CD14-positive monocyte (primary cell): ENCODE results near the gene EPHB6. TPM values are rescaled to one million over a fixed set of nuclear protein-coding genes. Genes with fewer than 3 reads are reported as not detected.

ENCODE experiments used
- DNase-seq, 3 donors: peaks; one replicate each; pipeline ENCODE4 v3.0.0-alpha.2; 2011 to 2022
- H2AFZ ChIP-seq: 2 replicates; pipeline ENCODE4 v1.6.0; 2012; ENCODE audit warnings: mild to moderate bottlenecking, low read depth, low read length, inconsistent platforms; ENCODE audit not compliant: insufficient read depth, poor library complexity, severe bottlenecking
- H3K27ac ChIP-seq, 2 donors: 1 replicate in 1 of 2; 2 replicates in 1 of 2; pipeline ENCODE4 v1.5.1; 2012 to 2013; ENCODE audit warnings: low read length in 2 of 2, control low read depth in 1 of 2, inconsistent platforms in 1 of 2, low read depth in 1 of 2, mild to moderate bottlenecking in 1 of 2
- H3K27me3 ChIP-seq, 2 donors: one replicate each; pipeline versions ENCODE4 v1.6.0 to v1.6.1; 2011 to 2013; ENCODE audit warnings: low read length in 2 of 2; ENCODE audit not compliant: control insufficient read depth in 2 of 2, insufficient read depth in 2 of 2
- H3K36me3 ChIP-seq, 2 donors: replicated peaks in 1 of 2; 1 replicate in 1 of 2; 2 replicates in 1 of 2; pipeline versions ENCODE4 v1.5.1 to v1.6.1; 2012 to 2013; ENCODE audit warnings: low read length in 2 of 2, control low read depth in 1 of 2, inconsistent platforms in 1 of 2, mild to moderate bottlenecking in 1 of 2; ENCODE audit not compliant: insufficient read depth in 2 of 2, control insufficient read depth in 1 of 2
- H3K4me1 ChIP-seq, 2 donors: 1 replicate in 1 of 2; 2 replicates in 1 of 2; pipeline versions ENCODE4 v1.5.1 to v1.6.1; 2012 to 2013; ENCODE audit warnings: low read length in 2 of 2, control low read depth in 1 of 2, inconsistent platforms in 1 of 2, mild to moderate bottlenecking in 1 of 2, moderate library complexity in 1 of 2; ENCODE audit not compliant: insufficient read depth in 2 of 2, control insufficient read depth in 1 of 2
- H3K4me2 ChIP-seq: replicated peaks from 2 replicates; pipeline ENCODE3; 2012; ENCODE audit warnings: low read length, moderate library complexity, mild to moderate bottlenecking; ENCODE audit not compliant: poor library complexity, severe bottlenecking; ENCODE audit errors: extremely low read depth
- H3K4me3 ChIP-seq, 3 experiments: fragments of 200-600 bp in 1 of 3; sonication (generic) in 1 of 3; replicated peaks in 1 of 3; 1 replicate in 2 of 3; 2 replicates in 1 of 3; pipeline ENCODE4 v1.5.1; 2011 to 2013; ENCODE audit warnings: low read length in 3 of 3, mild to moderate bottlenecking in 3 of 3, control low read depth in 2 of 3, low read depth in 2 of 3, inconsistent platforms in 1 of 3, moderate library complexity in 1 of 3
- H3K79me2 ChIP-seq: 2 replicates; pipeline ENCODE4 v1.6.0; 2012; ENCODE audit warnings: mild to moderate bottlenecking, control low read depth, inconsistent platforms, low read length, moderate library complexity; ENCODE audit not compliant: insufficient read depth
- H3K9ac ChIP-seq: 2 replicates; pipeline ENCODE4 v1.6.0; 2017; ENCODE audit warnings: low read length, mild to moderate bottlenecking; ENCODE audit not compliant: insufficient read depth, poor library complexity, severe bottlenecking
- H3K9me3 ChIP-seq, 2 donors: replicated peaks in 1 of 2; 1 replicate in 1 of 2; 2 replicates in 1 of 2; pipeline versions ENCODE4 v1.5.1 to v1.6.1; 2012 to 2013; ENCODE audit warnings: low read length in 2 of 2, control low read depth in 1 of 2; ENCODE audit not compliant: control insufficient read depth in 1 of 2, insufficient read depth in 1 of 2
- H4K20me1 ChIP-seq: 2 replicates; pipeline ENCODE4 v1.6.0; 2012; ENCODE audit warnings: mild to moderate bottlenecking, low read length, control low read depth, moderate library complexity; ENCODE audit not compliant: insufficient read depth
- H3K27ac Mint-ChIP-seq, 7 donors: one replicate each; pipeline ENCODE4 v1.8.0; 2020; ENCODE audit warnings: mild to moderate bottlenecking in 7 of 7, mixed read lengths in 7 of 7, moderate library complexity in 6 of 7, inconsistent platforms in 2 of 7
- H3K27me3 Mint-ChIP-seq, 3 donors: one replicate each; pipeline ENCODE4 v1.8.0; 2021 to 2022; ENCODE audit warnings: low read depth in 3 of 3, mild to moderate bottlenecking in 3 of 3, mixed read lengths in 3 of 3, moderate library complexity in 3 of 3, inconsistent platforms in 1 of 3
- H3K36me3 Mint-ChIP-seq, 2 donors: one replicate each; pipeline ENCODE4 v1.8.0; 2020; ENCODE audit warnings: mixed read lengths in 2 of 2, inconsistent platforms in 1 of 2, mild to moderate bottlenecking in 1 of 2
- H3K4me1 Mint-ChIP-seq: one replicate; pipeline ENCODE4 v1.8.0; 2020; ENCODE audit warnings: mild to moderate bottlenecking, mixed read lengths
- H3K4me3 Mint-ChIP-seq, 2 donors: one replicate each; pipeline ENCODE4 v1.8.0; 2020; ENCODE audit warnings: mild to moderate bottlenecking in 2 of 2, mixed read lengths in 2 of 2, moderate library complexity in 1 of 2
- H3K9me3 Mint-ChIP-seq, 7 donors: one replicate each; pipeline ENCODE4 v1.8.0; 2020 to 2022; ENCODE audit warnings: mixed read lengths in 7 of 7, mild to moderate bottlenecking in 6 of 7, moderate library complexity in 6 of 7, inconsistent platforms in 2 of 7
- CTCF ChIP-seq: fragments of 200-600 bp; IDR thresholded peaks from one replicate; pipeline ENCODE4 v1.8.0; 2022; ENCODE audit warnings: antibody characterized with exemption, mild to moderate bottlenecking
- WGBS: methylation state at CpG from one replicate; pipeline ENCODE4 v1.1.5; 2013; ENCODE audit warnings: missing lambda C conversion rate; ENCODE audit not compliant: insufficient coverage; 5-methylcytosine and 5-hydroxymethylcytosine counted together
- intact Hi-C, 2 donors: fragments of 100-400 bp; cut with micrococcal nuclease; formaldehyde crosslinking; loops; one replicate each; pipeline versions ENCODE4 v1.15.0 to v1.15.1; 2023
- polyA plus RNA-seq, 3 donors: library from polyadenylated mRNA; depleted of rRNA in 1 of 3; unstranded in 2 of 3; stranded (reverse) in 1 of 3; fragments of 300-500 nt in 2 of 3; fragments of >200 nt in 1 of 3; fragmentation: Illumina TruSeq in 2 of 3; gene quantifications; 1 replicate in 2 of 3; 2 replicates in 1 of 3; pipeline ENCODE4 v1.2.3, GENCODE V29; 2012 to 2021

EPHB6 gene
- polyA plus RNA-seq, 3 donors: 7.9 to 18.2 (median 9.3) TPM

- no peaks in the 10 kb centered on the region for H3K27me3 ChIP-seq
- H4K20me1 ChIP-seq: no peaks in the 10 kb centered on the region
- Mint-ChIP-seq H3K36me3 (peaks cover 0 to 3% of the 10 kb centered on the region in 2 donors), H3K9me3 (peaks cover 0 to 3% (median 0%) of the 10 kb centered on the region in 7 donors), H3K27ac (peak overlapping the region in 1 of 7 donors; percentile 66), H3K4me1 (no peaks in the 10 kb centered on the region), H3K4me3 (no peak overlapping the region), H3K27me3 (peaks cover 2 to 7% (median 5%) of the 10 kb centered on the region in 3 donors)
- no peak overlapping the region for H3K9ac ChIP-seq
- H3K4me2 ChIP-seq: no peak overlapping the region
- H3K79me2 ChIP-seq: no peaks in the 10 kb centered on the region
- no peaks in the 10 kb centered on the region for H3K4me1 ChIP-seq
- 89% methylated on average over 14 of the region's 18 CpGs for WGBS
- H3K36me3 ChIP-seq: no peaks in the 10 kb centered on the region
- no peak overlapping the region for H3K27ac ChIP-seq
- intact Hi-C loops: no loop called here
- no peak for TF ChIP-seq CTCF
- H2AFZ ChIP-seq: no peak overlapping the region
- no peak for DNase-seq
- H3K9me3 ChIP-seq: no peaks in the 10 kb centered on the region
- H3K4me3 ChIP-seq: no peak overlapping the region
These were observed 22.4 kb downstream of the EPHB6 start for GRCh38 chr7:142876991-142877910.

GRCh38 chr7:142878315-142878714, 23.4 kb downstream of the EPHB6 start:
- H3K9me3 Mint-ChIP-seq: peaks cover 0 to 3% (median 0%) of the 10 kb centered on the region in 7 donors
- H3K79me2 ChIP-seq: no peaks in the 10 kb centered on the region
- H3K4me3 ChIP-seq: no peak overlapping the region
- intact Hi-C loops: no loop called here
- no peaks in the 10 kb centered on the region for H3K27me3 ChIP-seq
- no peaks in the 10 kb centered on the region for H3K36me3 Mint-ChIP-seq
- no peaks in the 10 kb centered on the region for H3K4me1 ChIP-seq
- H3K4me2 ChIP-seq: no peak overlapping the region
- no peaks in the 10 kb centered on the region for H4K20me1 ChIP-seq
- H3K9me3 ChIP-seq: no peaks in the 10 kb centered on the region
- no peak for DNase-seq
- 97% methylated on average over 2 of the region's 3 CpGs for WGBS
- peaks cover 2 to 8% (median 5%) of the 10 kb centered on the region in 3 donors for H3K27me3 Mint-ChIP-seq
- H2AFZ ChIP-seq: no peak overlapping the region
- no peaks in the 10 kb centered on the region for H3K36me3 ChIP-seq
- H3K4me3 Mint-ChIP-seq: no peak overlapping the region
- no peaks in the 10 kb centered on the region for H3K4me1 Mint-ChIP-seq
- no peak overlapping the region for H3K27ac ChIP-seq
- no peak overlapping the region for H3K9ac ChIP-seq
- H3K27ac Mint-ChIP-seq: peak overlapping the region in 1 of 7 donors; percentile 1
- no peak for TF ChIP-seq CTCF
